ENCODE data around the gene TBCB.
"Not testable (repeated sequence)": the region's sequence is repeated elsewhere in the genome, so short reads cannot be mapped to it uniquely, and the experiment has no call there.

TBCB gene

DNA sequence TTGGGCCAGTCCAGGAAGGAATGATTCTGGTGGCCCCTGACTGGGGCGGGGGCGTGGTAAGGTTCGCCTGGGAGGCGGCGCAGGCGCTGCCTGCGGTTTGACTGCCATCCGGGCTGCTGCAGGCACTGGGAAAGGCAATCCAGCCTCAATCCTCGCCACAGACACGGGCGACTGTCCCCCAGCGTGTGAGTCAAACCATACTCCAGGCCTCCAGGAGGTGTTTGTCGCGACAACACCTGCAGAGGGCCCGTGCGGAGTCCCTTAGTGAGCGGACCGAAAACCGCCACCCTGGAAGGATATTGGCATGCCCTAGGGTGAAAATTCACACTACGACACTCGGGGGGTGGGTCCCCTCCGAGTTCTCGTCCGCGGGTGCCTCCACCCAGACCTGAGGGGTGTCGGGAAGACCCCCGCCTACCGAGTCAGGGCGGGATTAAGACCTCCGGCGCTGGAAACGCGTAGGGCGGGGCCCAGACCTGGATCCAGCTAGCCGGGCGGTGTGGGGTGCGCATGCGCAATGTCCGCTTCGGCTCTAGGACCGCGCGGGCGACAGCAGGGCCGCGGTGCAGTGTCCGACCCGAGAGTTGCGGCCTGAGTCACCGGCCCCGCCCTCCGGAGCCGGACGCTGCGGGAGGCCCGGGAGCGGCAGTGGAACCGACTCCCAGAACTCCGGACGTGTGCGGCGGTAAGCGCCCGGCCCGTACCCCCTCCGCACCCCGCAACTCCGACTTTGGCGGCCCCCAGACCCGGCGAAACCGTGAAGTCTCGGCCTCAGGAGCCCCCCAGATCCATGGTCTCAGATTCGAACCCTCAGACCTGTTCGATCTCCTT lies 24.4 kb downstream of the TBCB start, which contains the start of gene CAPNS1:
CAPNS1 (plus strand) TSS at position 594 of the 831 bp plus-strand sequence. CDS start 946 bp downstream, outside the sequence.
- DNase-seq: peak; percentile 98

- peak; percentile 83 for DNase-seq
These were observed 25.2 kb downstream of the TBCB start for GRCh38 chr19:36140304-36141038.

- DNase-seq: peak; percentile 95
These were observed 26.0 kb downstream of the TBCB start for GRCh38 chr19:36141039-36141927.

- DNase-seq: no peak
These were observed 26.8 kb downstream of the TBCB start for GRCh38 chr19:36142046-36142445.

- DNase-seq: no peak
These were observed 27.2 kb downstream of the TBCB start for GRCh38 chr19:36142496-36142895.

- DNase-seq: no peak
These were observed 29.4 kb downstream of the TBCB start for GRCh38 chr19:36144624-36145023.

DNA sequence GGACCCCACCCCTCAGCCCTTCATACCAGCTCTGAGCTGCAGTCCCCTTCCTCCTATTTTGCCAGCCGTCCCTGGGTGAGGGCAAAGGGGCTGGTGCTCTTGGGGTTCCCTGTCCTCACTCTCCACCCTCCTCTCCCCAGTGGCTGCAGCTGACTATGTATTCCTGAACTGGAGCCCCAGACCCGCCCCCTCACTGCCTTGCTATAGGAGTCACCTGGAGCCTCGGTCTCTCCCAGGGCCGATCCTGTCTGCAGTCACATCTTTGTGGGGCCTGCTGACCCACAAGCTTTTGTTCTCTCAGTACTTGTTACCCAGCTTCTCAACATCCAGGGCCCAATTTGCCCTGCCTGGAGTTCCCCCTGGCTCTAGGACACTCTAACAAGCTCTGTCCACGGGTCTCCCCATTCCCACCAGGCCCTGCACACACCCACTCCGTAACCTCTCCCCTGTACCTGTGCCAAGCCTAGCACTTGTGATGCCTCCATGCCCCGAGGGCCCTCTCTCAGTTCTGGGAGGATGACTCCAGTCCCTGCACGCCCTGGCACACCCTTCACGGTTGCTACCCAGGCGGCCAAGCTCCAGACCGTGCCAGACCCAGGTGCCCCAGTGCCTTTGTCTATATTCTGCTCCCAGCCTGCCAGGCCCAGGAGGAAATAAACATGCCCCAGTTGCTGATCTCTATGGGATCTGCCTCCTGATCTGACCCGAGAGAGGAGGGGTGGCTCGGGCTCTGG lies 34.6 kb downstream of the TBCB start:
- no peak for DNase-seq

GRCh38 chr19:36150586-36150985 lies 35.3 kb downstream of the TBCB start:
- no peak for DNase-seq

GRCh38 chr19:36151144-36152018 lies 36.1 kb downstream of the TBCB start:
- DNase-seq: no peak

DNA sequence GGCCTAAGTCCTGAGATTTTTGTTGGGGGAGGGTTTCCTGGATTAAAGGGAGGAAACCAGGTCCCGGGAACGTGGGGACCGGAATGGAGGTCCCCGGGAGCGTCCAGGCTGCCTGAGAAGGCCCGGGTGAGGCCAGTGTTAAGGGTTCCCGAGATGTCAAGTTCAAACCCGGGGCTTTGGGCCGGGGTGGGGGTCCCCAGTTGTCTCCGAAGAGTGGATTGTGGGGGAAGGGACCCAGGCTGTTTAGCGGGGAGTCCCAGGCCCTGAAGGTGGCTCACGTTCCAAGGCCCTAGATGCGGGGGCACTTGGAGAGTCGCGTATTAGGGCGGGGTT lies 36.7 kb downstream of the TBCB start:
- no peak for DNase-seq

GRCh38 chr19:36152352-36153091 lies 37.3 kb downstream of the TBCB start, which contains the start of gene COX7A1:
Gene COX7A1, minus strand, starts transcription at chr19:36152447. Its CDS starts 40 bp downstream, at chr19:36152407.
- DNase-seq: no peak

GRCh38 chr19:36153126-36153525 lies 37.9 kb downstream of the TBCB start:
- no peak for DNase-seq

DNA sequence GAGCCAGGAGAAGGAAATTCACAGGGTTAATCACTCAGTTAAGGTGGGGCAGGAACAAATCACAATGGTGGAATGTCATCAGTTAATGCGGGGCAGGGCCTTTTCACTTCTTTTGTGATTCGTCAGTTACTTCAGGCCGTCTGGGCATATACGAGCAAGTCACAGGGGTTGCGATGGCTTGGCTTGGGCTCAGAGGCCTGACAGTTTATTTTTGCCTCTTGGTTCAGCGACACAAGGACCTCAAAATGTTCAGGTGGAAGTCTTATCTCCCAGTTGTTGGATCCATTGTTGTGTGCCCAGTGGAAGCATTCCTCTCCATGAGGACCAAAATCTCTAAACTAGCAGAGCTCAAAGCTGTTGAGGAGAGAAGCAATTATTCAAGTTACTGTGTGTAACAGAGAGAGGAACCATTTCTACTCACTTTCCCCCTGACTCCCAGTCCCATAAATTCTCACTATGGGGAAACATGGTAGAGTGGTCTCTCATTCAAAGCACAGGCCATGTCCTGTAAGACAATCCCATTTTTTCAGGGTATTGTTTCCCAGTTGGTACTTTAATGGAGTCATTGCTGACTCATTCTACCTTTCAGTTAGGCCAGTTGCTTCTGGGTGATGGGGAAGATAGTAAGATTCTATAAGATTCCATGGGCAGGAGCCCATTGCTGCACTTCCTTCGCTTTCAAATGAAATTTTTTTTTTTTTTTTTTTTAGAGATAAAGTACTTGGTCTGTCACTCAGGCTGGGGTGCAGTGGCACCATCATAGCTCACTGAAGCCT lies 45.7 kb downstream of the TBCB start:
- DNase-seq: no peak

- no peak for DNase-seq
These were observed 48.5 kb downstream of the TBCB start for GRCh38 chr19:36163813-36164212.

DNA sequence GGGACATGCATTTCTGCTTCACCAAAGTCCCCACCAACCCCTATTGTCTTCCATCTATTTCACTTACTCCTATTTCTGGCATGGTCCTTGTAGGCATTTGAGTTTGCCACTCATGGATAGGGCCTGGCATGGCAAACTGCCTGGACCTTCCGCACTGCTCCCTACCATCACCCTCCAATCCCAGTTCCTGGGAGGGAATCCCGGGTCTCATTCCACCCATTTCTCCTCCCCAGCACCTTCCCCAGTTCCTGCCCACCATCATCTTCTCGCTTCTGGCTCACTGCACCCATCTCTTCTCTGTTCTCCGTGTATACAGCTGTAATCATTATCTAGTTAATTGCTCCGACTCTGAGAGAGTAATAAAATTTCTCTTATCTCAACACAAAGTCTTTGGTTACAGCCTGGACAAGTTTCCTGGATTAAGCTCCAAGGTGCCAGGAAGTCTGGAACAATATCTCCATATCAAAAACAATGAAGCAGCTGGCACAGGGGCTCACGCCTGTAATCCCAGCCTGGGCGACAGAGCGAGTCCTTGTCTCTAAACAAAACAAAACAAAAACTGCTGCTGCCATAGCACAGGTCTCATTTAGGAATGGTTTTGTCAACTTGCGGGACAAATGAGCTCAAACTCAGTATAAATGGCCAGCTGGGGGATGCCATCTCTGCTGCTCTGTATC lies 54.0 kb downstream of the TBCB start:
- no peak for DNase-seq

DNA sequence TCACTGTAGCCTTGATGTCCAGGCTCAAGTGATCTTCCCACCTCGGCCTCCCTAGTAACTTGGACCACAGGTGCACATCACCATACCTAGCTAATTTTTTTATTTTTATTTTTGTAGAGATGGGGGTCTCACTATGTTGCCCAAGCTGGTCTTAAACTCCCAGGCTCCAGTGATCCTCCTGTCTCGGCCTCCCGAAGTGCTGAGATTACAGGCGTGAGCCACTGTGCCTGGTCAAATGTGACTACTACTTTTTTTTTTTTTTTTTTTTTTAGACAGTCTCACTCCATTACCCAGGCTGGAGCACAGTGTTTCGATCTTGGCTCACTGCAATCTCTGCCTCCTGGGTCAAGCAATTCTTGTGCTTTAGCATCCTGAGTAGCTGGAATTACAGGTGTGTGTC lies 57.6 kb downstream of the TBCB start:
- no peak for DNase-seq

GRCh38 chr19:36173846-36174245 lies 58.6 kb downstream of the TBCB start:
- not testable (repeated sequence) for DNase-seq
